HFF-Myc (cell line): Measurements from ENCODE around the gene NEURL1.
A peak's percentile ranks its signal among the peaks of the same experiment; 100 is the strongest.

Experiments used
- DNase-seq: peaks from one replicate; pipeline ENCODE4 v3.0.0-alpha.2; 2011; ENCODE audit warnings: low read depth; ENCODE audit errors: extremely low read depth
- H3K4me3 ChIP-seq: replicated peaks from 2 replicates; pipeline ENCODE4 v1.5.1; 2011; ENCODE audit warnings: low read depth, mild to moderate bottlenecking, control low read depth, low read length
- TF ChIP-seq, protein P1 (sequence below): IDR thresholded peaks from 2 replicates; pipeline ENCODE4 v1.5.1; 2012; ENCODE audit warnings: mild to moderate bottlenecking, low read depth, low read length, control low read depth; ENCODE audit errors: missing control alignments

The NEURL1 gene

DNA sequence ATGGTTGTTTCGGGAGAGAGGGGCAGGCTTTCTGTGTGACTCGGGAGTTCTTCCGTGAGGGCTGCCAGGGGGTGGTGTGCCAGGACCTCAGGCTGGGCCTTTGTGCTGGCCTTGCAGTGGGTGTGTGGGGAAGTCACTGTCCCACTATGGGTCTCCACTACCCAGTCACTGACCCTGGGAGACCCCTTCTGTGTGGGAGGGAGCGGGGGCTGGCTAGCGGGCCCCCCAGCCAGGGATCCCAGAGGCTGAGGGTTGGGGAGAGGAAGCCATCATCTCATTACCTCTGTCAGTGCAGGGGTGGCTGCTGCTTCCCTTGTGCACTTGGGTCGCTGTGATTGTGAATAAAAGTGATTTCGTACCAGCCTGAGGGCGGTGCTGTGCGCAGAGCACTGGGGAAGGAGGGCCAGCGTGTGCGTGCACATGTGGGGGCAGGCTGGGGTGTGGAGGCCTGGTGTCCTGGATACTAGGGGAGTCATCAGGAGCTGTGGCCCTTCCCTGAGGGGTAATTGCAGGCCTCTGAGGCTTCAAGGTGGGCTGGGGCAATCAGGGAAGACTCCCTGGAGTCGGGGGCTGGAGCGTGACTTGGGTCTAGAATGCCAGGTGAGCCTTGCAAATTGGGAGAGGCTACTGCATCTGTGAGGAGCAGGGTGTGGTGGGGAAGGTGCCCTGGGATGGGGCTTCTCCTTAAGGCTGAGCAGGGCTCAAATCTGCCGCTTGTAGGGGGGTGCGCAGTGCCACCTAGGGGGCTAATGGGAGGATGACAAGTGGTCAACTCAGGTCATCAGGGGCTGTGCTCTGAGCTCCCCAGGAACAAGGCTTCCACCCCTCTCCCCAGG lies 98.9 kb downstream of the NEURL1 start:
- no peak overlapping the region for H3K4me3 ChIP-seq
- TF ChIP-seq, protein P1, sequence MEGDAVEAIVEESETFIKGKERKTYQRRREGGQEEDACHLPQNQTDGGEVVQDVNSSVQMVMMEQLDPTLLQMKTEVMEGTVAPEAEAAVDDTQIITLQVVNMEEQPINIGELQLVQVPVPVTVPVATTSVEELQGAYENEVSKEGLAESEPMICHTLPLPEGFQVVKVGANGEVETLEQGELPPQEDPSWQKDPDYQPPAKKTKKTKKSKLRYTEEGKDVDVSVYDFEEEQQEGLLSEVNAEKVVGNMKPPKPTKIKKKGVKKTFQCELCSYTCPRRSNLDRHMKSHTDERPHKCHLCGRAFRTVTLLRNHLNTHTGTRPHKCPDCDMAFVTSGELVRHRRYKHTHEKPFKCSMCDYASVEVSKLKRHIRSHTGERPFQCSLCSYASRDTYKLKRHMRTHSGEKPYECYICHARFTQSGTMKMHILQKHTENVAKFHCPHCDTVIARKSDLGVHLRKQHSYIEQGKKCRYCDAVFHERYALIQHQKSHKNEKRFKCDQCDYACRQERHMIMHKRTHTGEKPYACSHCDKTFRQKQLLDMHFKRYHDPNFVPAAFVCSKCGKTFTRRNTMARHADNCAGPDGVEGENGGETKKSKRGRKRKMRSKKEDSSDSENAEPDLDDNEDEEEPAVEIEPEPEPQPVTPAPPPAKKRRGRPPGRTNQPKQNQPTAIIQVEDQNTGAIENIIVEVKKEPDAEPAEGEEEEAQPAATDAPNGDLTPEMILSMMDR, result peak; percentile 77
- no peak for DNase-seq

DNA sequence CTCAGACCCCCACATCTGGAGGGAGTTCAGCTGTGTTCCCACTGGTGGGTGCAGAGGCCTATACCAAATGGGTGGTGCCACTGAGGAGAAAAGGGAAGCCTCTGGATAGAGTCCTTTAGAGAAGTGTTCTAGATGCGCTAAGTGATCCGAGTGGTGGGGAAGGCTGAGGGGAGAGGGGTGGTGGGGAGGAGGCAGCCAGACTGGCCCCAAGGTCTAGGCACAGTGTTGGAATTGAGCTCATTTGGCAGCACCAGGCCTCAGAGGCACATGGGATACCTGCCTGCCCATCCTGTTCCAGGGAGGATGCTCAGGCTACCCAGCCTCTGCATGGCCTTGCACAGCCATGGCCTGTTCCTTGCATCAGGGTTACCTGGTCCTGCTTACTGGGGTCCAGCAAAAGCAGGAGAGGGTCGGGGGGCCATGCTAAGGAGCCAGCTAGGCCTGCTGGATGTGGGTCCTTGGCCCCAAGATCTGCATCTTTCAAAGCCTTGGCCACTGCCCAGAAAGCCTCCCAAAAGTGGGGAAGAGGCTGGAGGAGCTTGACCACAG lies 99.6 kb downstream of the NEURL1 start:
- no peak for DNase-seq
- no peak overlapping the region for H3K4me3 ChIP-seq

DNA sequence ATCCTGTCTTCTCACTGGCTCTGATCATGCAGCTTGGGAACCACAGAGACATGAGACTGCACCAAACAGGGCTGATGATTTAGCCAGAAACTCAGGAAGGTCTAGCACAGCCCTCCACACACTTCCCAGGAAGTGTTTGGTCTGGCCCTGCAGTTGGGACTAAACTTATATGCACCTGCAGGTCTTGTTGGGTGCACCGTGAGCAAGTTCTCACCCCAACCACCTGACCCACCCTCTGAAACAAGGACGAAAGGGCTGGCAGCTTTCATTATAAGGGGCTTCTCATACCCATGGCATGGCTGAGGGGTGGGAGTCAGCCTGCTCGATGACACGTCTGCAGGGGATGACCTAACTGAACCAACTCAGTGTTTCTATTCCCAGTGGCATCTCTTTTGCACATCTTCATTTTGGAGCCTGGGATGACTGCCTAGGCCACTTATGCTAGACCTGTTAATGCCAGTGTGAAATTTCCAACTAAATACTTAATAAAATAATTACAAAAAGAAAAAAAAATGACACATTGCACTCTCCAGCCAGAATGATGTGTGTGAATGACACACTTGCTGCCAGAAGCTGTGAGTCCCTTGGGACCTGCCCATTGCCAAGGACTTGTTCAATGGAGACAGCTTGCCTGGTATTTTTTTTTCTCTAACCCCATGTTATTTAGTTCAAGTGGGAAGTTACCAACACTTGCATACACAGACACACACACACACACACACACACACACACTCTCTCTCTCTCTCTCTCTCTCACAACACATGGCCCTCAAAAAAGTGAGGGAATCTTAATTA lies 102.6 kb downstream of the NEURL1 start:
- DNase-seq, result no peak
- no peak overlapping the region for H3K4me3 ChIP-seq
- TF ChIP-seq, protein P1, result no peak

More for the DNA sequence above, 99.6 kb downstream of the NEURL1 start:
- TF ChIP-seq, protein P1, result no peak

DNA sequence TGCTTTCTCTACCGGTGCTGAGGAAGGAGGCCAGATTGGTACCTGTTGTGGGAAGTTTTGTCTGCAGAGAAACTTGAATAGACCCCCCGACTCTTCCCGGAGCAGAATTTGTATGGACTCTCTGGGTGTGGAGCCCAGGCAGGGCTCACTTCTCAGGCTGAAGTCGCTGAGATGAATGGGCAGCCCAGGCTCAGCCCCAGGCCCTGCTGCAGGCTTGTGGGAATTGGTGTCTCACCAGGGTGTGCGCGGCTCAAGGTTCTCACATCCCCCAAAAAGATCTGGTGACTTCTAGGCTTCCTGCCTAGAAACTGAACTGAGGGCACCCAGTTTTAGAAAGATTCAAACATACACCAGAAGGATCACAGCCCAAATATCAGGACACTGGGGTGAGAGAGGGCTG lies 103.5 kb downstream of the NEURL1 start:
- no peak overlapping the region for H3K4me3 ChIP-seq
- DNase-seq, result no peak
- TF ChIP-seq, protein P1, result no peak

DNA sequence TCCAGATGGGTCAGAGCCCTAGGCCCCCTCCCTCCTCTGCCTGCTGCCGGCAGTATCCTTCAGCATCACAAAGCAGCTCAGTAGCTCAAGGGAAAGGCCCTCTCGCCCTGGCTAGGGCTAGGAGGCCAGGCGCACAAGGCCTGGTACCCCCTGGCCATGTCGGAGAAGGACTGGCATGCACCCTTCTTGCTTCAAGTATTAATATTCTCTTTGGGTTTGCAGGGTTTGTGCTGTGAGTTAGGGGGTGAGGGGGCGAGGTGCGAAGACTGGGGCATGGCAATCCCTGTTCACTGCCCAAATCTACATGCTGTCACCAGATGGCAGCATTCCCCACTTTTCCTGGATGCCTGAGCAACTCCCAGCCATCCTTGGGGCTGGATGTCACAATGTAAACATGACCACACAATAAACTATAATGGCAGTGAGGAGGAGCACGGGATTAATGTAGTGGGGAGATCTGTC lies 105.2 kb downstream of the NEURL1 start:
- no peak overlapping the region for H3K4me3 ChIP-seq
- DNase-seq, result peak; percentile 75
- TF ChIP-seq, protein P1, result peak; percentile 76

DNA sequence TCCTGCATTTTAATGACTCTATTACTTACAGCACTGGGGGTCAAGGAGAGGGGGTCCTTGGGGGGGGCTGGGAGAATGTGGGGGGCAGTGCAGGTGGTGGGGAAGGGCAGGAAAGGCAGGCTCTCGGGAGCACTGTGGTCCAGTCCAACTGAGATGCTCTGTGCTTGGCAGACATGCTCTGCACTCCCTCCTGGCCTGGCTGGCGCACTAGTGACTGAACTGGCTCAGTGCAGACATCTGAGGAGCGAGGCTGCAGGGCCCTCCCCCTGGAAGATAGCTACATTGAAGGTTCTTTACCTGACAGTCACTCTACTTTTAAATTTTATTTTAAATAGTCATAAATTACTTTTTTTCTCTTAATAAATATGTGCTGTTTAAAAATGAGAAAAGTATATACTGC lies 105.7 kb downstream of the NEURL1 start:
- no peak overlapping the region for H3K4me3 ChIP-seq
- TF ChIP-seq, protein P1, result no peak
- DNase-seq, result no peak
